Neural cell (in vitro differentiated cells): ENCODE data around the gene CYSRT1. TPM values are rescaled to one million over a fixed set of nuclear protein-coding genes. Genes with fewer than 3 reads are reported as not detected.

Source experiments
- H2AFZ ChIP-seq: fragments of 200-600, 300-800 bp; sonication (generic), shearing (Covaris generic); 2 replicates; pipeline ENCODE4 v1.6.0; 2014; ENCODE audit warnings: low read depth, mild to moderate bottlenecking, antibody characterized with exemption, low read length, moderate library complexity
- H3F3A ChIP-seq: fragments of 200-600 bp; shearing (Covaris generic); 2 replicates; pipeline ENCODE4 v1.6.1; 2016; ENCODE audit warnings: mild to moderate bottlenecking, moderate library complexity, mixed read lengths, antibody characterized with exemption, low read length; ENCODE audit not compliant: insufficient read depth, poor library complexity, severe bottlenecking
- H3K27ac ChIP-seq: fragments of 200-600, 300-800 bp; sonication (generic), shearing (Covaris generic); 2 replicates; pipeline ENCODE4 v1.5.1; 2014; ENCODE audit warnings: mild to moderate bottlenecking, low read length, moderate library complexity
- H3K27me3 ChIP-seq: fragments of 300-800, 200-600 bp; sonication (generic), shearing (Covaris generic); 2 replicates; pipeline ENCODE4 v1.6.0; 2014; ENCODE audit warnings: mild to moderate bottlenecking, low read depth, low read length, moderate library complexity; ENCODE audit not compliant: insufficient read depth
- H3K36me3 ChIP-seq: fragments of 300-800, 200-600 bp; sonication (generic), shearing (Covaris generic); 2 replicates; pipeline ENCODE4 v1.5.1; 2014; ENCODE audit warnings: mild to moderate bottlenecking, antibody characterized with exemption, low read length, moderate library complexity; ENCODE audit not compliant: insufficient read depth
- H3K4me2 ChIP-seq: fragments of 300-800, 200-600 bp; sonication (generic), shearing (Covaris generic); 2 replicates; pipeline ENCODE4 v1.6.0; 2014; ENCODE audit warnings: mild to moderate bottlenecking, low read length
- H3K4me3 ChIP-seq: fragments of 300-800, 200-600 bp; sonication (generic), shearing (Covaris generic); 2 replicates; pipeline ENCODE4 v1.5.1; 2014; ENCODE audit warnings: mild to moderate bottlenecking, low read length, moderate library complexity
- H3K79me2 ChIP-seq: fragments of 200-600 bp; shearing (Covaris generic); replicated peaks from 2 replicates; pipeline ENCODE4 v1.6.0; 2014; ENCODE audit warnings: mild to moderate bottlenecking, low read length, moderate library complexity; ENCODE audit not compliant: insufficient read depth
- H3K9ac ChIP-seq: fragments of 300-800, 200-600 bp; sonication (generic), shearing (Covaris generic); 2 replicates; pipeline ENCODE4 v1.6.1; 2016; ENCODE audit warnings: mild to moderate bottlenecking, low read length, mixed read lengths
- H3K9me2 ChIP-seq: fragments of 200-600 bp; shearing (Covaris generic); 2 replicates; pipeline ENCODE4 v1.6.1; 2016; ENCODE audit warnings: mild to moderate bottlenecking, low read length, mixed read lengths; ENCODE audit not compliant: insufficient read depth
- H3K9me3 ChIP-seq: fragments of 200-600, 300-800 bp; sonication (generic), shearing (Covaris generic); 2 replicates; pipeline ENCODE4 v1.6.1; 2016; ENCODE audit warnings: mild to moderate bottlenecking, mixed run types, low read length, moderate library complexity, mixed read lengths
- H4K20me1 ChIP-seq: fragments of 200-600 bp; shearing (Covaris generic); 2 replicates; pipeline ENCODE4 v1.6.1; 2016; ENCODE audit warnings: mild to moderate bottlenecking, mixed run types; ENCODE audit not compliant: insufficient read depth
- EP300 ChIP-seq: fragments of 450-650 bp; conservative IDR thresholded peaks from 2 replicates; pipeline ENCODE4 v1.6.1; 2014; ENCODE audit warnings: antibody characterized with exemption, mild to moderate bottlenecking, moderate library complexity; ENCODE audit not compliant: poor library complexity, severe bottlenecking
- EZH2 ChIP-seq: fragments of 200-600, 300-800 bp; shearing (Covaris generic), sonication (generic); IDR thresholded peaks from 2 replicates; pipeline ENCODE4 v1.6.1; 2014; ENCODE audit warnings: antibody characterized with exemption, low read length, borderline replicate concordance, mild to moderate bottlenecking; ENCODE audit not compliant: insufficient read depth, poor library complexity, severe bottlenecking
- MXI1 ChIP-seq: fragments of 450-650 bp; conservative IDR thresholded peaks from 2 replicates; pipeline ENCODE4 v1.6.1; 2014; ENCODE audit warnings: antibody characterized with exemption, mild to moderate bottlenecking; ENCODE audit not compliant: poor library complexity, severe bottlenecking
- POLR2AphosphoS5 ChIP-seq: IDR thresholded peaks from 2 replicates; pipeline ENCODE4 v1.6.1; 2012
- RAD21 ChIP-seq: fragments of 450-650 bp; conservative IDR thresholded peaks from 2 replicates; pipeline ENCODE4 v1.6.1; 2014; ENCODE audit warnings: antibody characterized with exemption, mild to moderate bottlenecking, moderate library complexity
- SMC3 ChIP-seq: fragments of 450-650 bp; conservative IDR thresholded peaks from 2 replicates; pipeline ENCODE4 v1.6.1; 2014; ENCODE audit warnings: antibody characterized with exemption, mild to moderate bottlenecking, moderate library complexity; ENCODE audit not compliant: poor library complexity
- TAF1 ChIP-seq: IDR thresholded peaks from 2 replicates; pipeline ENCODE4 v1.6.1; 2012; ENCODE audit warnings: low read depth
- polyA plus RNA-seq: library from polyadenylated mRNA; depleted of rRNA; stranded (reverse); fragments of >200 nt; gene quantifications from 2 replicates; pipeline ENCODE4 v1.2.3, GENCODE V29; 2014
- TF ChIP-seq, protein P1 (sequence below): IDR thresholded peaks from 2 replicates; pipeline ENCODE4 v1.6.1; 2012; ENCODE audit warnings: borderline replicate concordance
- TF ChIP-seq, protein P2 (sequence below): fragments of 450-650 bp; IDR thresholded peaks from 2 replicates; pipeline ENCODE4 v1.5.1; 2014; ENCODE audit warnings: antibody characterized with exemption, mild to moderate bottlenecking, moderate library complexity; ENCODE audit not compliant: poor library complexity, severe bottlenecking

The CYSRT1 gene
- polyA plus RNA-seq, 1 donor from 2014 or later = 3.3 TPM

DNA sequence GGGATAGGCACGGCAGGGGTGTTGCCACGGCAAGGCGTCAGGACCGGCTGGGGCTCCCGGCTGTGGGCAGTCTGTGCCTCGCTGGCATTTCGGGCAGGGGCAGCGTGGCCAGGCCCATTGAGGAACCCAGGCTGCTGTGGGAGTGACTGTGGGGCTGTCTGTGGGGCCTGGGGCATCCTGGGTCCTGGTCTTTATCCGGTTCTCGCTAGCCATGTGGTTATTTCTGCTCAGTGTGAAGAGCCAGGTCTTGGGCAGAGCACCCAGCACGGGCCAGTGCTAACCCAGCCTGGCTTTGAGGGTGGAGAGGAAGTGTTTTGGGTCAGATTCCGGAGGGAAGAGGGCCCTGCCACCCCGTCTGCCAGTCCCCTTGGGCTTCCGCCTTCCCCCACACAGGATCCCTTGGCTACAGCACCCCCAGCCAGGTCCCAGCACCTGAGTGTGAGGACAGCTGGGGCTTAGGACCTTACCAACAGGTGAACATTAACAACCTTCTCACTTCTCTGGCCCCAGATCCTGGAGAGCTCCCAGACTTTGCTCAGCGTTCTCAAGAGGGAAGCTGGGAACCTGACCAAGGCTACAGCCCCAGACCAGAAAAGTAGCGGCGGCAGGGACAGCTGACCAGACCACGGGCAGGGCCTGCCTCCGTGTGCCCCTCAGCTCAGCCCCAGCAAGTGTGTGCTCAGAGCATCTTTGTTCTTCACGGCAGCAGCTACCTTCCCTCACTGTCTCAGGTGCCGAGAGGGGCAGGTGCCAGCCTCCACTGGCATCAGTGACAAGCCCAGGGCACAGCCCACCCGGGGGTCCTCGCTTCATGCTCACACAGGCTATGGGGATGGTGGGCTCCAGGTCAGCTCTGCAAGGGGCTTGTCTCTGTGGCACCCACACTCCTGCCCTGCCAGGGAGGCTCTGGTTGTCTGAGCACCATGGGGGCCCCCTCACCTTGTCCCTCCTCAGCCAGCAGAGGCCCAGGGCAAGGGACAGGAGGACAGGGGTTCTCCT lies 35.4 kb upstream of the CYSRT1 start:
- Histone ChIP-seq H3K27me3 (no peaks in the 10 kb centered on the region), H3K36me3 (no peaks in the 10 kb centered on the region), H3K9ac (peak overlapping the region; percentile 85), H3K9me2 (no peaks in the 10 kb centered on the region), H3K9me3 (no peaks in the 10 kb centered on the region), H3F3A (no peaks in the 10 kb centered on the region), H4K20me1 (no peaks in the 10 kb centered on the region), H3K27ac (peak overlapping the region; percentile 76), H2AFZ (no peak overlapping the region), H3K4me2 (peak overlapping the region; percentile 91), H3K4me3 (peak overlapping the region; percentile 98), H3K79me2 (peaks cover 14% of the 10 kb centered on the region)
- no peak for TF ChIP-seq EZH2
- TF ChIP-seq, protein P1, sequence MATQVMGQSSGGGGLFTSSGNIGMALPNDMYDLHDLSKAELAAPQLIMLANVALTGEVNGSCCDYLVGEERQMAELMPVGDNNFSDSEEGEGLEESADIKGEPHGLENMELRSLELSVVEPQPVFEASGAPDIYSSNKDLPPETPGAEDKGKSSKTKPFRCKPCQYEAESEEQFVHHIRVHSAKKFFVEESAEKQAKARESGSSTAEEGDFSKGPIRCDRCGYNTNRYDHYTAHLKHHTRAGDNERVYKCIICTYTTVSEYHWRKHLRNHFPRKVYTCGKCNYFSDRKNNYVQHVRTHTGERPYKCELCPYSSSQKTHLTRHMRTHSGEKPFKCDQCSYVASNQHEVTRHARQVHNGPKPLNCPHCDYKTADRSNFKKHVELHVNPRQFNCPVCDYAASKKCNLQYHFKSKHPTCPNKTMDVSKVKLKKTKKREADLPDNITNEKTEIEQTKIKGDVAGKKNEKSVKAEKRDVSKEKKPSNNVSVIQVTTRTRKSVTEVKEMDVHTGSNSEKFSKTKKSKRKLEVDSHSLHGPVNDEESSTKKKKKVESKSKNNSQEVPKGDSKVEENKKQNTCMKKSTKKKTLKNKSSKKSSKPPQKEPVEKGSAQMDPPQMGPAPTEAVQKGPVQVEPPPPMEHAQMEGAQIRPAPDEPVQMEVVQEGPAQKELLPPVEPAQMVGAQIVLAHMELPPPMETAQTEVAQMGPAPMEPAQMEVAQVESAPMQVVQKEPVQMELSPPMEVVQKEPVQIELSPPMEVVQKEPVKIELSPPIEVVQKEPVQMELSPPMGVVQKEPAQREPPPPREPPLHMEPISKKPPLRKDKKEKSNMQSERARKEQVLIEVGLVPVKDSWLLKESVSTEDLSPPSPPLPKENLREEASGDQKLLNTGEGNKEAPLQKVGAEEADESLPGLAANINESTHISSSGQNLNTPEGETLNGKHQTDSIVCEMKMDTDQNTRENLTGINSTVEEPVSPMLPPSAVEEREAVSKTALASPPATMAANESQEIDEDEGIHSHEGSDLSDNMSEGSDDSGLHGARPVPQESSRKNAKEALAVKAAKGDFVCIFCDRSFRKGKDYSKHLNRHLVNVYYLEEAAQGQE = no peak
- TF ChIP-seq, protein P2, sequence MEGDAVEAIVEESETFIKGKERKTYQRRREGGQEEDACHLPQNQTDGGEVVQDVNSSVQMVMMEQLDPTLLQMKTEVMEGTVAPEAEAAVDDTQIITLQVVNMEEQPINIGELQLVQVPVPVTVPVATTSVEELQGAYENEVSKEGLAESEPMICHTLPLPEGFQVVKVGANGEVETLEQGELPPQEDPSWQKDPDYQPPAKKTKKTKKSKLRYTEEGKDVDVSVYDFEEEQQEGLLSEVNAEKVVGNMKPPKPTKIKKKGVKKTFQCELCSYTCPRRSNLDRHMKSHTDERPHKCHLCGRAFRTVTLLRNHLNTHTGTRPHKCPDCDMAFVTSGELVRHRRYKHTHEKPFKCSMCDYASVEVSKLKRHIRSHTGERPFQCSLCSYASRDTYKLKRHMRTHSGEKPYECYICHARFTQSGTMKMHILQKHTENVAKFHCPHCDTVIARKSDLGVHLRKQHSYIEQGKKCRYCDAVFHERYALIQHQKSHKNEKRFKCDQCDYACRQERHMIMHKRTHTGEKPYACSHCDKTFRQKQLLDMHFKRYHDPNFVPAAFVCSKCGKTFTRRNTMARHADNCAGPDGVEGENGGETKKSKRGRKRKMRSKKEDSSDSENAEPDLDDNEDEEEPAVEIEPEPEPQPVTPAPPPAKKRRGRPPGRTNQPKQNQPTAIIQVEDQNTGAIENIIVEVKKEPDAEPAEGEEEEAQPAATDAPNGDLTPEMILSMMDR = no peak
- TF ChIP-seq TAF1 = no peak
- no peak for TF ChIP-seq RAD21
- TF ChIP-seq EP300 = no peak
- no peak for TF ChIP-seq SMC3
- no peak for TF ChIP-seq POLR2AphosphoS5
- TF ChIP-seq MXI1 = no peak

DNA sequence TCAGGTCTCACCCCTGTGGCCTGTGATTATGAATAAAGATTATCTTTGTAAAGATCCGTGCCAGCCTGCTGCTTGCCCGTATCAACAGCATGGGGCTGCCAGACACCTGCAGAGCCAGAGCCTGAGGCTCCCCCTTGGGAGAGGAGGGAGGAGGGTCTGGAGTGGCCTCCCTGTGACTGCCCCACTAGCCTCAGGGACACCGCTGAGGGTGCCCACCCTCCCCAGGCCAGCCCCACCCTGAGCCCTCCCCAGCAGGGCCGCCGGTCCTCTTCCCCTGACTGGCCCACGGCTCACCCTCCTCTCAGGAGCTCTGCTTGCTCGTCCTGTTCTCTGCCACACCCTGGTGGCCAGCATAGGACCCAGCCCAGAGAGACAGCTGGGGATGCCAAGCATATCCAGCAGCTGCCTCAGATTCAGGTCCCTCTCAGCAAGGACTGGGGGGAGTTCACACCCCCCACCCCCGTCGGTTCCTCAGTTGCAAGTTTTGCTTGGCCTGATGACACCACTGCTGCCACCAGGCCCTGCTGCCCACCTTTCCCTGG lies 34.6 kb upstream of the CYSRT1 start:
- Histone ChIP-seq H3K9me3 (no peaks in the 10 kb centered on the region), H2AFZ (no peak overlapping the region), H3F3A (no peaks in the 10 kb centered on the region), H3K9ac (no peak overlapping the region), H3K9me2 (no peaks in the 10 kb centered on the region), H3K79me2 (peaks cover 14% of the 10 kb centered on the region), H4K20me1 (no peaks in the 10 kb centered on the region), H3K27ac (no peak overlapping the region), H3K4me3 (peak overlapping the region; percentile 98), H3K27me3 (no peaks in the 10 kb centered on the region), H3K4me2 (no peak overlapping the region), H3K36me3 (no peaks in the 10 kb centered on the region)
- TF ChIP-seq TAF1 (no peak), POLR2AphosphoS5 (no peak), SMC3 (no peak), RAD21 (no peak), EZH2 (no peak), EP300 (no peak), MXI1 (no peak)
- TF ChIP-seq, protein P1 = no peak
- TF ChIP-seq, protein P2 = no peak
